Measurements from ENCODE around the gene PCSK6.

PCSK6 gene

DNA sequence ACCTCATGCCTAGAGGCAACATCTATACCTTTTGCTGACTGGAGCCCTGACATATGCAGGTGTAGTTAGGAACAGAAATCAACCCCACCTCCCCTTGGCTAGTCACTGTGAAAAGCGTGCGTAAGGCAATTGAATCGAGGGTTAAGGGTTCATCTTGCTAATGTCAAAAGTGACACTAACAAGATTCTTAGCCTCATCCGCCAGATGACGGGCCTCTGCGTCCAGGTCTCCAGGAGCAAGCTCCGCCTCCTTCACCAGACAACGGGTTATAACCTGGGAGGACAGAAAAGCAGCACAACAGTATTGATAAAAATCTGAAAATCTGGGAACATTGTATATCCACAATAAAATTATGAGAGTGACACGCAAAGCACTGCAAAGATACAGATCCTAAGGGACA is 216.9 kb downstream of the PCSK6 start:
- no peak for TF ChIP-seq TAF1 (IDR thresholded peaks at IDR 0.05; ENCODE audit: low read depth)
- no peak for TF ChIP-seq ZBTB7A (IDR thresholded peaks at IDR 0.05; ENCODE audit: low read depth)
- TF ChIP-seq, protein P1, sequence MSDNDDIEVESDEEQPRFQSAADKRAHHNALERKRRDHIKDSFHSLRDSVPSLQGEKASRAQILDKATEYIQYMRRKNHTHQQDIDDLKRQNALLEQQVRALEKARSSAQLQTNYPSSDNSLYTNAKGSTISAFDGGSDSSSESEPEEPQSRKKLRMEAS (IDR thresholded peaks at IDR 0.05) = no peak
- no peak for TF ChIP-seq CREB1 (IDR thresholded peaks at IDR 0.05; ENCODE audit: low read depth)
- TF ChIP-seq EGR1 (IDR thresholded peaks at IDR 0.05) = no peak
- no peak for TF ChIP-seq TCF12 (IDR thresholded peaks at IDR 0.05; ENCODE audit: low read depth)
- no peak for TF ChIP-seq NFIC (IDR thresholded peaks at IDR 0.05)
- no peak for TF ChIP-seq FOXM1 (IDR thresholded peaks at IDR 0.05; ENCODE audit: borderline replicate concordance, low read depth)

DNA sequence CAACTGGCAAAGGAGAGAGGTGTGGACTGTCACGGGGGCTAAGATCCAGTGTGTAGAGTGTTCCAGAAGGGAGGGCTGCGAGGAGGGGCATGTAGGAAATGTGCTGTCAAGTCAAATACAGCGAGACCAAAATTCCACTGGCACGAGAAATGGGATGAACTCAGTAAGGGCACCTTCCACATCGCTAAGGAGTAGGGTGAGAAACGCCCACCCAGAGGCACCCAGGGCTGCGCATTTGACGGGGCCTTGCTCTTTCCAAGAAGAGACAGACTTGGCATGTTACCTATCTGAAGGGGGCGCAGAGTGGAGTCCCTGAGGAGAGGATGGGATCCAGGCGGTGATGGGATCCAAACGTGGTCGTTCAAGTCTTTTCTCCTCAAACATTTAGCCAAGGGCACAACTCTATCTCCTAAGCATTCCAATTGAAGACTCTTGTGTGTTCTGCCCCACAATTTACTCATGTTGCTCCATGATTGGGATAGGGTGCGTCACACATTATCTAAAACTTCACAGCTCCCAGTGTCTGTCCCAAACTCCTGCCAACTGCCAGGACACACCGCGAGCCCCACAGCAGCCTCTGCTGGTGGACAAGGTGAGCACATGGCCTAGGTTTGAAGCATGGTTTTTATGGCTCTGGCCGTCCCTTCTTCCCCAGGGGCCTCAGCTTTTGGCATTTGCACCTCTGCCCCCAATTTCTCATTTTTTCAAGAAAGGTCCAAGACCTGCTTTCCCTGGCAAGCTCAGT is 219.9 kb downstream of the PCSK6 start:
- TF ChIP-seq TAF1 (IDR thresholded peaks at IDR 0.05; ENCODE audit: low read depth) (no peak), FOXM1 (IDR thresholded peaks at IDR 0.05; ENCODE audit: borderline replicate concordance, low read depth) (no peak), RAD21 (IDR thresholded peaks at IDR 0.05; ENCODE audit: low read depth) (no peak), ZBTB7A (IDR thresholded peaks at IDR 0.05; ENCODE audit: low read depth) (no peak), NFIC (IDR thresholded peaks at IDR 0.05) (no peak)
- TF ChIP-seq, protein P1 (IDR thresholded peaks at IDR 0.05) = 0 out of 2 replicates have a peak, but pooled peaks have one; percentile 25
- TF ChIP-seq, protein P2, sequence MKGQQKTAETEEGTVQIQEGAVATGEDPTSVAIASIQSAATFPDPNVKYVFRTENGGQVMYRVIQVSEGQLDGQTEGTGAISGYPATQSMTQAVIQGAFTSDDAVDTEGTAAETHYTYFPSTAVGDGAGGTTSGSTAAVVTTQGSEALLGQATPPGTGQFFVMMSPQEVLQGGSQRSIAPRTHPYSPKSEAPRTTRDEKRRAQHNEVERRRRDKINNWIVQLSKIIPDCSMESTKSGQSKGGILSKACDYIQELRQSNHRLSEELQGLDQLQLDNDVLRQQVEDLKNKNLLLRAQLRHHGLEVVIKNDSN (IDR thresholded peaks at IDR 0.05) = no peak

DNA sequence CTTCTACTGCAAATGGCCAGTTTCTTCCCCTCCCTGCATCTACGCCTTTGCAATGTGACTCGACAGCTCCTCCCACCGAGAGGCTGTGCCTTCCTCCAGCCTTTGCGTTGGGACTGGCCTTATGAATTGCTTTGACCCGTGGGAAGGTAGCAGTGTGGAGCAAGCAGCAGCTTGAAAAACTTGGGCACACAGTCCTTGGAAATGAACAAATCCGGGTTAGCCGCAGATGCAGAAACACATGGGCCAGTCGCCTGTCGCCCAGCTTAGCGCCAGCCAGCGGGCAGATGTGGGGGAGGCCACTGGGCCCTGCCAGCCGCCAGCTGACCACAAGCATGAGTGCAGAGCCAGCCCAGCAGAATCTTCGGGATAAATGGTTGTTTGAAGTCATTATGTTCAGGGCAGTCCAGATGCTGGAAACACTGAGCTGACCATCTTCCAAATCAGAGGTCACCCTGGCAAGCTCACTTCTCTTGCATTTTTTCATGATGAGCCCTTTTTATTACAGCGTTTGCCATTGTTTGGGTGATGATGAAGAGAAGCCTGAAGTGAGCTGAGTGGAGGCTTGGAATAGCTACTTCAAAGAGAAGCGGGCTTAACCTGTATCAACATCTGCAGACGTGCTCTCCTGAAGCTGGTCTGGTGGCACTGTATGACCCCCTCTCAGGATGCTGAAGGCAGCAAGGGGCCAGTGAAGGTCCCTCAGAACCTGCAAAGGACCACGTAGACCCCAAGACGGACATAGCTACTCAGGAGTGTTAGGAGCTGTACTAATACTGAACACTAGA is 222.0 kb downstream of the PCSK6 start:
- TF ChIP-seq CREB1 (IDR thresholded peaks at IDR 0.05; ENCODE audit: low read depth) = no peak

DNA sequence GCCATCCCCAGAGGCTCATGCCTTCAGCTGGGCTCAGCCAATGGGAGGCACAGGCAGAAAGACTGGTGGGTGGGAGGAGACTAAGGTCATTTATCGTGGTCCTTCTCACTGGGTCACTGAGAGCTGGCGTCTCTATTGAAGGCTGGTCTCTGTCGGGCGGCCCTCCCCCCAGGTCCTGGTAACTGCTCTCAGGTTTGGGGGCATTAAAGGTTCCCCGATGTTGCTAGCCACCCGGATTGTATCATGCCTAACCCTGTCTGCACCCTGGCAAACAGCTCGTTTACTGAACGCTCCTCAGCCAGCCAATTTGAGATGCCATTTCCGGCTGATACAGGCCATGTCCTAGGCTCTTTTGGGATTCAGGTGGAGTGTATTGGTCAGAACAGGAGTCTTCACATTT is 222.7 kb downstream of the PCSK6 start:
- no peak for TF ChIP-seq EP300 (IDR thresholded peaks at IDR 0.05; ENCODE audit: borderline replicate concordance)
- no peak for TF ChIP-seq TEAD4 (IDR thresholded peaks at IDR 0.05)
- TF ChIP-seq TCF12 (IDR thresholded peaks at IDR 0.05; ENCODE audit: low read depth) = no peak
- TF ChIP-seq CEBPB (IDR thresholded peaks at IDR 0.05) = no peak
- TF ChIP-seq ZBTB7A (IDR thresholded peaks at IDR 0.05; ENCODE audit: low read depth) = no peak
- TF ChIP-seq, protein P2 (IDR thresholded peaks at IDR 0.05) = no peak
- TF ChIP-seq FOXM1 (IDR thresholded peaks at IDR 0.05; ENCODE audit: borderline replicate concordance, low read depth) = no peak
- TF ChIP-seq CREB1 (IDR thresholded peaks at IDR 0.05; ENCODE audit: low read depth) = no peak
- TF ChIP-seq, protein P1 (IDR thresholded peaks at IDR 0.05) = no peak
- no peak for TF ChIP-seq EGR1 (IDR thresholded peaks at IDR 0.05)
- TF ChIP-seq, protein P3, sequence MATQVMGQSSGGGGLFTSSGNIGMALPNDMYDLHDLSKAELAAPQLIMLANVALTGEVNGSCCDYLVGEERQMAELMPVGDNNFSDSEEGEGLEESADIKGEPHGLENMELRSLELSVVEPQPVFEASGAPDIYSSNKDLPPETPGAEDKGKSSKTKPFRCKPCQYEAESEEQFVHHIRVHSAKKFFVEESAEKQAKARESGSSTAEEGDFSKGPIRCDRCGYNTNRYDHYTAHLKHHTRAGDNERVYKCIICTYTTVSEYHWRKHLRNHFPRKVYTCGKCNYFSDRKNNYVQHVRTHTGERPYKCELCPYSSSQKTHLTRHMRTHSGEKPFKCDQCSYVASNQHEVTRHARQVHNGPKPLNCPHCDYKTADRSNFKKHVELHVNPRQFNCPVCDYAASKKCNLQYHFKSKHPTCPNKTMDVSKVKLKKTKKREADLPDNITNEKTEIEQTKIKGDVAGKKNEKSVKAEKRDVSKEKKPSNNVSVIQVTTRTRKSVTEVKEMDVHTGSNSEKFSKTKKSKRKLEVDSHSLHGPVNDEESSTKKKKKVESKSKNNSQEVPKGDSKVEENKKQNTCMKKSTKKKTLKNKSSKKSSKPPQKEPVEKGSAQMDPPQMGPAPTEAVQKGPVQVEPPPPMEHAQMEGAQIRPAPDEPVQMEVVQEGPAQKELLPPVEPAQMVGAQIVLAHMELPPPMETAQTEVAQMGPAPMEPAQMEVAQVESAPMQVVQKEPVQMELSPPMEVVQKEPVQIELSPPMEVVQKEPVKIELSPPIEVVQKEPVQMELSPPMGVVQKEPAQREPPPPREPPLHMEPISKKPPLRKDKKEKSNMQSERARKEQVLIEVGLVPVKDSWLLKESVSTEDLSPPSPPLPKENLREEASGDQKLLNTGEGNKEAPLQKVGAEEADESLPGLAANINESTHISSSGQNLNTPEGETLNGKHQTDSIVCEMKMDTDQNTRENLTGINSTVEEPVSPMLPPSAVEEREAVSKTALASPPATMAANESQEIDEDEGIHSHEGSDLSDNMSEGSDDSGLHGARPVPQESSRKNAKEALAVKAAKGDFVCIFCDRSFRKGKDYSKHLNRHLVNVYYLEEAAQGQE (IDR thresholded peaks at IDR 0.05; ENCODE audit: low read depth) = no peak
- no peak for TF ChIP-seq NFIC (IDR thresholded peaks at IDR 0.05)
- no peak for TF ChIP-seq RAD21 (IDR thresholded peaks at IDR 0.05; ENCODE audit: low read depth)
- TF ChIP-seq TAF1 (IDR thresholded peaks at IDR 0.05; ENCODE audit: low read depth) = no peak
- no peak for TF ChIP-seq YY1 (IDR thresholded peaks at IDR 0.05; ENCODE audit: low read depth)

DNA sequence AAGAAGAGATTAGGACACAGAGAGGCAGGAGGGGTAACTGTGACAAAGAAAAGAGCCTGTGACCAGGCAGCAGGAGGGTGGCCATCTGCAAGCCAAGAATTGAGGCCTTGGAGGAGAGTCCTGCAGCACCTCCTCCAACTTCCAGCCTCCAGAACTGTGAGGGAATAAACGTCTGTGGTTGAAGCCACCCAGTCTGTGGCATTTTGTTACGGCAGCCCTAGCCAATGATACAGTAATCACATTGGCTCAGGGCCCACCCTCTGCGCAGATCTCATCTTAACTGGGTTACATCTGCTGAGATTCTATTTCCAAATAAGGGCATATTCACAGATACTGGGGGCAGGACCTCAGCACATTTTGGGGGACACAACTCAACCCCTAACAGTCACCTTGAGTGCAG is 223.5 kb downstream of the PCSK6 start:
- TF ChIP-seq TEAD4 (IDR thresholded peaks at IDR 0.05) = no peak
- TF ChIP-seq, protein P1 (IDR thresholded peaks at IDR 0.05) = no peak
- no peak for TF ChIP-seq CEBPB (IDR thresholded peaks at IDR 0.05)
- no peak for TF ChIP-seq CREB1 (IDR thresholded peaks at IDR 0.05; ENCODE audit: low read depth)
- no peak for TF ChIP-seq ZBTB7A (IDR thresholded peaks at IDR 0.05; ENCODE audit: low read depth)
- TF ChIP-seq RAD21 (IDR thresholded peaks at IDR 0.05; ENCODE audit: low read depth) = no peak
- no peak for TF ChIP-seq TCF12 (IDR thresholded peaks at IDR 0.05; ENCODE audit: low read depth)

DNA sequence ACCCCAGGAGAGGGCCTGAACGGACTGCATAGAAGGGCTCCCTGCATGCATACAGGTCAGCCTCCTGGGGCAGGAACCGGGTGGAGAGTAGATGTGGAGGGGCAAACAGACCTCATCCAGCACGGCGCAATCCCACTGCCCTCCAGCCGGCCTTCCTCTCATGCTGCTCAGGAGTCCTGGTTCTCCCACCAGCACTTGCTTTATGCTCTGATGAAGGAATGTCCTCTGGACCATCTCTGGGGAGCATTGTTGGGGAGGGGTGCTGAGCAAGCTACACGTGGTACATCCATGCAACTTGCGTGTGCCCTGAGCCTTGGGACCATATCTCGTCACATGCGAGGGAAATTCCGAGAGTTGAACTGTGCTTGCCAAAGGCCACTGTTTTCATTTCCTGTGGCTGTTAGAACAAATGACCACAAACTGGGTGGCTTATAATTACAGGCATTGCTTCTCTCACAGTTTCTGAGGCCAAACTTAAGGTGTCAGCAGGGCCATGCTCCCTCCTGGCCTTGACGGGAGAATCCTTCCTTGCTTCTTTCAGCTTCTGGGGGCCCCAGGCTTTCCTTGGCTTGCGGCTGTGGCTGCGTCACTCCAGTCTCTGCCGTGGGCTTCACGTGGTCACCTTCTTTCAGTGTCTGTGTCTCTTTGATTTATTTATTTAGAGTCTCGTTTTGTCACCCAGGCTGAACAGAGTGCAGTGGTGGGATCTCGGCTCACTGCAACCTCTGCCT is 224.4 kb downstream of the PCSK6 start:
- TF ChIP-seq, protein P2 (IDR thresholded peaks at IDR 0.05) = no peak
- no peak for TF ChIP-seq TCF12 (IDR thresholded peaks at IDR 0.05; ENCODE audit: low read depth)
- TF ChIP-seq YY1 (IDR thresholded peaks at IDR 0.05; ENCODE audit: low read depth) = no peak

Data from Ishikawa (cell line).